ENCODE results near the gene ATP6V1G2. TPM values are rescaled to one million over a fixed set of nuclear protein-coding genes. Genes with fewer than 3 reads are reported as not detected.

Gene ATP6V1G2
- polyA plus RNA-seq, 1 donor (not counting 4 experiments of a cell fraction or from before 2014, with no cell fraction given), result 1.3 TPM

DNA sequence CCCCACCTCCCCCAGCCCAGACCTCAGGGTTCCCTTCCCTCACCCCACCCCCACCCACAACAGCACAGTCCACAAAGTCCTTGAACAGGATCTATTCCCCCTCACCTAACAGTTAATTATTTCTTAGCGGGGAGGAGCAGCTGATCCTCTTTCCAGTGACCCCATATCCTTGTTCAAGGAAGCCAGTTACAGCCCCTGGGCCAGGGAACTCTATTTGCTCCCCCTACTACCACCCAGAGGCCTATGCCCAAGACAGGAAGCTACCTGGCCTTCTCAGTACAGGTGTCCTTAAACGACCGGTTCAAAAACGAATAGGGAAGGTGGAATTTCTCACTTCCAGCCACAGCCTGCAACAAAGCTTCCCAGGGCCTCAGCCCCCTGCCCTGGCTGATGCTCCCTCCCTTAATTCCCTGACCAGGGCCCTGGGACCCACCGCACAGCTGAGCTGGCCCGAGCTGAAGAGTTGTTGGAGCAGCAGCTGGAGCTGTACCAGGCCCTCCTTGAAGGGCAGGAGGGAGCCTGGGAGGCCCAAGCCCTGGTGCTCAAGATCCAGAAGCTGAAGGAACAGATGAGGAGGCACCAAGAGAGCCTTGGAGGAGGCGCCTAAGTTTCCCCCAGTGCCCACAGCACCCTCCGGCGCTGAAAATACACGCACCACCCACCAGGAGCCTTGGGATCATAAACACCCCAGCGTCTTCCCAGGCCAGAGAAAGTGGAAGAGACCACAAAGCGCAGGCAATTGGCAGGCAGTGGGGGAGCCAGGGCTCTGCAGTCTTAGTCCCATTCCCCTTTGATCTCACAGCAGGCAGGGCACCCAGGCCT, 16.9 kb downstream of the ATP6V1G2 start:
- peaks cover 7% of the 10 kb centered on the region for H3K4me1 ChIP-seq (ENCODE audit: control insufficient read depth, extremely low read depth, insufficient read depth, low read length)
- H2AFZ ChIP-seq (ENCODE audit: control insufficient read depth, low read length), result no peak overlapping the region
- peaks cover 10% of the 10 kb centered on the region for H3K79me2 ChIP-seq (ENCODE audit: control insufficient read depth, insufficient read depth, low read length)
- H3K36me3 ChIP-seq (ENCODE audit: control insufficient read depth in 2 of 2, extremely low read depth in 1 of 2, insufficient read depth in 2 of 2, low read length in 2 of 2), result peaks cover 29 to 34% of the 10 kb centered on the region in 2 experiments
- peaks cover 14% of the 10 kb centered on the region for H4K20me1 ChIP-seq (ENCODE audit: control insufficient read depth, extremely low read depth, insufficient read depth, low read length)
- H3K4me3 ChIP-seq (ENCODE audit: control insufficient read depth in 2 of 3, extremely low read depth in 1 of 3, insufficient read depth in 2 of 3, low read depth in 1 of 3, low read length in 3 of 3), result no peak overlapping the region
- FAIRE-seq (no peak), DNase-seq (ENCODE audit: low read depth, low spot score) (no peak)
- no peaks in the 10 kb centered on the region for H3K9me3 ChIP-seq (ENCODE audit: control insufficient read depth, low read depth, low read length)
- no peaks in the 10 kb centered on the region for H3K9me1 ChIP-seq (ENCODE audit: control insufficient read depth, extremely low read depth, insufficient read depth, low read length)
- TF ChIP-seq EZH2 (IDR thresholded peaks at IDR 0.05; ENCODE audit: low read length), result no peak
- TF ChIP-seq, protein P1, sequence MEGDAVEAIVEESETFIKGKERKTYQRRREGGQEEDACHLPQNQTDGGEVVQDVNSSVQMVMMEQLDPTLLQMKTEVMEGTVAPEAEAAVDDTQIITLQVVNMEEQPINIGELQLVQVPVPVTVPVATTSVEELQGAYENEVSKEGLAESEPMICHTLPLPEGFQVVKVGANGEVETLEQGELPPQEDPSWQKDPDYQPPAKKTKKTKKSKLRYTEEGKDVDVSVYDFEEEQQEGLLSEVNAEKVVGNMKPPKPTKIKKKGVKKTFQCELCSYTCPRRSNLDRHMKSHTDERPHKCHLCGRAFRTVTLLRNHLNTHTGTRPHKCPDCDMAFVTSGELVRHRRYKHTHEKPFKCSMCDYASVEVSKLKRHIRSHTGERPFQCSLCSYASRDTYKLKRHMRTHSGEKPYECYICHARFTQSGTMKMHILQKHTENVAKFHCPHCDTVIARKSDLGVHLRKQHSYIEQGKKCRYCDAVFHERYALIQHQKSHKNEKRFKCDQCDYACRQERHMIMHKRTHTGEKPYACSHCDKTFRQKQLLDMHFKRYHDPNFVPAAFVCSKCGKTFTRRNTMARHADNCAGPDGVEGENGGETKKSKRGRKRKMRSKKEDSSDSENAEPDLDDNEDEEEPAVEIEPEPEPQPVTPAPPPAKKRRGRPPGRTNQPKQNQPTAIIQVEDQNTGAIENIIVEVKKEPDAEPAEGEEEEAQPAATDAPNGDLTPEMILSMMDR (optimal IDR thresholded peaks at IDR 0.05 in 1 of 3, IDR thresholded peaks at IDR 0.05 in 1 of 3, conservative IDR thresholded peaks at IDR 0.05 in 1 of 3; ENCODE audit: extremely low read depth in 1 of 3, insufficient read depth in 2 of 3, low read length in 3 of 3), result no peak
- H3K27me3 ChIP-seq (ENCODE audit: control insufficient read depth, extremely low read depth, insufficient read depth, low read length), result no peaks in the 10 kb centered on the region
- H3K9ac ChIP-seq (ENCODE audit: control insufficient read depth, extremely low read depth, insufficient read depth, low read length), result no peak overlapping the region
- no peak overlapping the region for H3K4me2 ChIP-seq (ENCODE audit: control insufficient read depth, extremely low read depth, insufficient read depth, low read depth, low read length)
- H3K27ac ChIP-seq (ENCODE audit: control insufficient read depth, insufficient read depth, low read length), result no peak overlapping the region
- dilution Hi-C loops (cut with MboI; ENCODE audit: extremely low pct_ligation_motif_present, low sequenced_read_pairs), result no loop called here

DNA sequence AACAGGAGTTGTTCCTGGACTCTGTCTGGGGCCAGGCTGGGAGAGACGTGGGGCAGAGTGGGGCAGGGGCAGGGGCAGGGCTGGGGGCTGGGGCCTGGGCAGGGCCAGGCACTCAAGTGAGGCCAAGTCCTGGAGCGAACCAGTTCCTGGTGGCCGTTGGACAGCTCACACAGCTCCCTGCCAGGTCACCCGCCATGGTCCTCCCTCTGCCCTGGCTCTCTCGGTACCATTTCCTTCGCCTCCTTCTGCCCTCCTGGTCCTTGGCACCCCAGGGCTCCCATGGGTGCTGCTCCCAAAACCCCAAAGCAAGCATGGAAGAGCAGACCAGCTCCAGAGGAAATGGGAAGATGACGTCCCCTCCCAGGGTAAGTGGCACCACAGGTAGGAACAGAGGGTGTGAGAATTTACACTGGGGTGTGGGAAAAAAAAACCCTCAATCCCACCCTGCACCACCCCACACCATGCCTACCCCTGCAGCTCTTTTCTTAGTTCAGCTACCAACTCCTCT, 17.5 kb downstream of the ATP6V1G2 start, which contains the start of gene MCCD1:
Gene MCCD1, plus strand, starts transcription at position 142 of the 508 bp plus-strand sequence. Its CDS starts 53 bp downstream, at position 195.
- FAIRE-seq (no peak), DNase-seq (ENCODE audit: low read depth, low spot score) (no peak)
- Histone ChIP-seq H3K36me3 (ENCODE audit: control insufficient read depth in 2 of 2, extremely low read depth in 1 of 2, insufficient read depth in 2 of 2, low read length in 2 of 2) (peaks cover 23 to 29% of the 10 kb centered on the region in 2 experiments), H3K79me2 (ENCODE audit: control insufficient read depth, insufficient read depth, low read length) (peaks cover 5% of the 10 kb centered on the region), H4K20me1 (ENCODE audit: control insufficient read depth, extremely low read depth, insufficient read depth, low read length) (peaks cover 14% of the 10 kb centered on the region), H3K4me2 (ENCODE audit: control insufficient read depth, extremely low read depth, insufficient read depth, low read depth, low read length) (no peak within 1 kb of the TSS), H3K9me3 (ENCODE audit: control insufficient read depth, low read depth, low read length) (no peaks in the 10 kb centered on the region), H2AFZ (ENCODE audit: control insufficient read depth, low read length) (no peak within 1 kb of the TSS), H3K4me3 (ENCODE audit: control insufficient read depth in 2 of 3, extremely low read depth in 1 of 3, insufficient read depth in 2 of 3, low read depth in 1 of 3, low read length in 3 of 3) (no peak within 1 kb of the TSS), H3K9ac (ENCODE audit: control insufficient read depth, extremely low read depth, insufficient read depth, low read length) (no peak within 1 kb of the TSS), H3K4me1 (ENCODE audit: control insufficient read depth, extremely low read depth, insufficient read depth, low read length) (peaks cover 7% of the 10 kb centered on the region), H3K27me3 (ENCODE audit: control insufficient read depth, extremely low read depth, insufficient read depth, low read length) (no peaks in the 10 kb centered on the region), H3K27ac (ENCODE audit: control insufficient read depth, insufficient read depth, low read length) (no peak within 1 kb of the TSS), H3K9me1 (ENCODE audit: control insufficient read depth, extremely low read depth, insufficient read depth, low read length) (no peaks in the 10 kb centered on the region)
- TF ChIP-seq EZH2 (IDR thresholded peaks at IDR 0.05; ENCODE audit: low read length), result no peak
- TF ChIP-seq, protein P1 (optimal IDR thresholded peaks at IDR 0.05 in 1 of 3, IDR thresholded peaks at IDR 0.05 in 1 of 3, conservative IDR thresholded peaks at IDR 0.05 in 1 of 3; ENCODE audit: extremely low read depth in 1 of 3, insufficient read depth in 2 of 3, low read length in 3 of 3), result no peak
- dilution Hi-C loops (cut with MboI; ENCODE audit: extremely low pct_ligation_motif_present, low sequenced_read_pairs), result no loop called here
